ENCODE results near the gene MAP1S. TPM values are rescaled to one million over a fixed set of nuclear protein-coding genes. Genes with fewer than 3 reads are reported as not detected.

Gene MAP1S, protein sequence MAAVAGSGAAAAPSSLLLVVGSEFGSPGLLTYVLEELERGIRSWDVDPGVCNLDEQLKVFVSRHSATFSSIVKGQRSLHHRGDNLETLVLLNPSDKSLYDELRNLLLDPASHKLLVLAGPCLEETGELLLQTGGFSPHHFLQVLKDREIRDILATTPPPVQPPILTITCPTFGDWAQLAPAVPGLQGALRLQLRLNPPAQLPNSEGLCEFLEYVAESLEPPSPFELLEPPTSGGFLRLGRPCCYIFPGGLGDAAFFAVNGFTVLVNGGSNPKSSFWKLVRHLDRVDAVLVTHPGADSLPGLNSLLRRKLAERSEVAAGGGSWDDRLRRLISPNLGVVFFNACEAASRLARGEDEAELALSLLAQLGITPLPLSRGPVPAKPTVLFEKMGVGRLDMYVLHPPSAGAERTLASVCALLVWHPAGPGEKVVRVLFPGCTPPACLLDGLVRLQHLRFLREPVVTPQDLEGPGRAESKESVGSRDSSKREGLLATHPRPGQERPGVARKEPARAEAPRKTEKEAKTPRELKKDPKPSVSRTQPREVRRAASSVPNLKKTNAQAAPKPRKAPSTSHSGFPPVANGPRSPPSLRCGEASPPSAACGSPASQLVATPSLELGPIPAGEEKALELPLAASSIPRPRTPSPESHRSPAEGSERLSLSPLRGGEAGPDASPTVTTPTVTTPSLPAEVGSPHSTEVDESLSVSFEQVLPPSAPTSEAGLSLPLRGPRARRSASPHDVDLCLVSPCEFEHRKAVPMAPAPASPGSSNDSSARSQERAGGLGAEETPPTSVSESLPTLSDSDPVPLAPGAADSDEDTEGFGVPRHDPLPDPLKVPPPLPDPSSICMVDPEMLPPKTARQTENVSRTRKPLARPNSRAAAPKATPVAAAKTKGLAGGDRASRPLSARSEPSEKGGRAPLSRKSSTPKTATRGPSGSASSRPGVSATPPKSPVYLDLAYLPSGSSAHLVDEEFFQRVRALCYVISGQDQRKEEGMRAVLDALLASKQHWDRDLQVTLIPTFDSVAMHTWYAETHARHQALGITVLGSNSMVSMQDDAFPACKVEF
- total RNA-seq: 67.1 TPM
- long read RNA-seq, transcript MAP1S-201 (7 exons, 3,419 nt): major isoform, 16 of 65 reads
- long read RNA-seq, partial matches to known transcripts: 46 of 65 reads
- long read RNA-seq, other reads (novel, unspliced or antisense): 3 of 65 reads

DNA sequence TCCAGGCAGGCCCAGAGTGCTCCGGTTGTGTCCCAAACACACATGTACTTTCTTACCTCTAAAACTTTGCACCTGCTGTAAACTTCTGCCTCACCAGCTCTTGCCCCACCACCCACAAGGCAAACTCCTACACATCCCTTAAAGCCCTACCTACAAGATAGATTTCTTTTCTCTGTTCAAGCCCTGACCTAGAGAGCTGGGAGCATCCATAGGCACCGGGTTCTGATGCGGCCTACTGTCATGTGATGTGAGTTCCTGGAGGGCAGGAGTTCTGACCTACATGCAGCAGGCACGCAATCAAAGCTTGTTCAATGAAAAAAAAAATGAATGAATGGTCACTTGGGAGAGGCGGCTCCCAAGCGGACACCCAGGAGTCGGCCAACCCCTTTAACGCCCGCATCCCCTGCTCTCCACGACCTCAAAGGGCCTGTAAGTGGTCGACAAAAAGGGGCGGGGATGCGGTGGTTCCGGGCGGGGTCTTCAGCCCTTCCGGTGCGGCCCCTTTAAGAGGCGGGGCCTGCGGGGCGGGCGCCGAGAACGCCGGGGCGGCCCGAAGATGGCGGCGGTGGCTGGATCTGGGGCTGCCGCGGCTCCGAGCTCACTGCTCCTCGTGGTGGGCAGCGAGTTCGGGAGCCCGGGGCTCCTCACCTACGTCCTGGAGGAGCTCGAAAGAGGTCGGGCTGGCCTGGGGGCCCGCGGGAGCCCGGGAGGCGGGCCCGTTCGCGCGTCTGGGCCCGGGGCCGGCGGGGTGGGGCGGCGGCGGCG, at the start of gene MAP1S:
Gene MAP1S, plus strand, starts transcription at position 534 of the 765 bp plus-strand sequence. Its CDS starts 23 bp downstream, at position 557.
- H3K27ac ChIP-seq: peak within 1 kb of the TSS; percentile 82
- peaks cover 13% of the 10 kb centered on the region for H3K36me3 ChIP-seq
- ATAC-seq (peak; percentile 63 to 80), DNase-seq (peak; percentile 75)
- intact Hi-C loops (cut with DNase I): no loop called here
- TF ChIP-seq, protein P1, sequence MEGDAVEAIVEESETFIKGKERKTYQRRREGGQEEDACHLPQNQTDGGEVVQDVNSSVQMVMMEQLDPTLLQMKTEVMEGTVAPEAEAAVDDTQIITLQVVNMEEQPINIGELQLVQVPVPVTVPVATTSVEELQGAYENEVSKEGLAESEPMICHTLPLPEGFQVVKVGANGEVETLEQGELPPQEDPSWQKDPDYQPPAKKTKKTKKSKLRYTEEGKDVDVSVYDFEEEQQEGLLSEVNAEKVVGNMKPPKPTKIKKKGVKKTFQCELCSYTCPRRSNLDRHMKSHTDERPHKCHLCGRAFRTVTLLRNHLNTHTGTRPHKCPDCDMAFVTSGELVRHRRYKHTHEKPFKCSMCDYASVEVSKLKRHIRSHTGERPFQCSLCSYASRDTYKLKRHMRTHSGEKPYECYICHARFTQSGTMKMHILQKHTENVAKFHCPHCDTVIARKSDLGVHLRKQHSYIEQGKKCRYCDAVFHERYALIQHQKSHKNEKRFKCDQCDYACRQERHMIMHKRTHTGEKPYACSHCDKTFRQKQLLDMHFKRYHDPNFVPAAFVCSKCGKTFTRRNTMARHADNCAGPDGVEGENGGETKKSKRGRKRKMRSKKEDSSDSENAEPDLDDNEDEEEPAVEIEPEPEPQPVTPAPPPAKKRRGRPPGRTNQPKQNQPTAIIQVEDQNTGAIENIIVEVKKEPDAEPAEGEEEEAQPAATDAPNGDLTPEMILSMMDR (IDR thresholded peaks at IDR 0.05): no peak
- no peaks in the 10 kb centered on the region for H3K9me3 ChIP-seq
- H3K27me3 ChIP-seq (ENCODE audit: low read depth): no peaks in the 10 kb centered on the region
- peak within 1 kb of the TSS; percentile 94 for H3K4me3 ChIP-seq
- peaks cover 57% of the 10 kb centered on the region for H3K4me1 ChIP-seq

DNA sequence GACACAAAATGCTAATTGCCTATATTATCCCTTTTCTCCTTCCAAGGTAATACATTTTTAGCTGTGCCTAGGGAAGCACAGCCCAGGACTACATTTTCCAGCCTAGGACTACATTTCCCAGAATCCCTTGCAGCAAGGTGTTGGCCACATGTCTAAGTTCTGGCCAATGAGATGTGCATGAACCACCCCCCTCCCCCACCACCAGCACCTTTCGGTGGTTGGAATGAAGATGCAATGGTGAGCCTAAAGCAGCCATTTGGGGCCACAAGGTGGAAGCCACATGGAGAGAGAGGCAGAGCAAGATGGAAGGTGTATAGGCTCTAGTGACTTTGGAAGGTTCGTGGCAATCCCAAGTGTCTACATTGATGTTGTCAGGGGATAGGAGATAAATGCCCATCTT, 47.4 kb upstream of the MAP1S start:
- no peak for ATAC-seq
- TF ChIP-seq, protein P1 (IDR thresholded peaks at IDR 0.05): no peak
- no peaks in the 10 kb centered on the region for H3K27me3 ChIP-seq (ENCODE audit: low read depth)
- no peaks in the 10 kb centered on the region for H3K36me3 ChIP-seq
- intact Hi-C loops (cut with DNase I): no loop called here
- no peaks in the 10 kb centered on the region for H3K9me3 ChIP-seq
- DNase-seq: no peak
- no peak overlapping the region for H3K27ac ChIP-seq
- no peaks in the 10 kb centered on the region for H3K4me1 ChIP-seq
- H3K4me3 ChIP-seq: no peak overlapping the region

DNA sequence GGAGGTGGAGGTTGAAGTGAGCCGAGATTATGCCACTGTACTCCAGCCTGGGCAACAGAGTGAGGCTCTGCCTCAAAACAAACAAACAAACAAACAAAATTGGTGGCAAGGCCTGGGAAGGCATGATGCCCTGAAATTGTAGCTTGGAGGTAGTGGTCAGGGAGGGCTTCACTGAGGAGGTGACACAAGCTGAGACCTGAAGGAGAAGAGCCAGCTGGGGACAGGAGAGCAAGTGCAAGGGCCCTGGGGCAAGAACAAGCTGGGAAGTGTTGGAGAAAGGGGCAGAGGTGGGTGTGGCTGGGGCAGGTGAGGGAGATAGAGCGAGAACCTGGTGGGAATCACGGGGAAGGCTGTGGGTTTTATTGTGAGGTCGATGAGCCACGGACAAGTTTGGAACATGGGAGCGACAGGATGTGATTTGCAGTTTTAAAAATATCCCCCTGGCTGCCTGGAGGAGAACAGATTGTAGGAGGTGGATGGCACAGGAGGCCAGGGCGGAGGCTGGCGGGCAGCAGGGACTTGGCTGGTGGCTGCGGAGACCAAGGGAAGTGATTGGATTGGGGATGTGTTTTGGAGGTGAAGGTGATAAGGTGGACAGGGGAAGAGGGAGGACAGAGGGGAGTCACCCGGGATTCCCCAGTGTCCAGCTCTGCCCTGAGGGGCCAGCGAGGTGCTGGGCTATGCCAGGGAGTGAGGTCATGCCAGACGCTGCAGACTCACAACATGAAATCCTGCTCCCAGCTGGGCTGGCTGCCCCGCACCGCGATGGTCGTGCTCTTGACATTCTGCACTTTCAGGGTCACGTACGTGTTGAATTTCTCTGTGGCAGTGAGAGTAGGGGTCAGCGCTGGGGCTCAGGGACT, 45.1 kb upstream of the MAP1S start:
- Histone ChIP-seq H3K4me1 (no peaks in the 10 kb centered on the region), H3K27ac (no peak overlapping the region), H3K4me3 (no peak overlapping the region), H3K36me3 (no peaks in the 10 kb centered on the region), H3K9me3 (no peaks in the 10 kb centered on the region), H3K27me3 (ENCODE audit: low read depth) (peaks cover 3% of the 10 kb centered on the region)
- ATAC-seq (no peak), DNase-seq (no peak)
- TF ChIP-seq, protein P1 (IDR thresholded peaks at IDR 0.05): no peak
- intact Hi-C loops (cut with DNase I): no loop called here

DNA sequence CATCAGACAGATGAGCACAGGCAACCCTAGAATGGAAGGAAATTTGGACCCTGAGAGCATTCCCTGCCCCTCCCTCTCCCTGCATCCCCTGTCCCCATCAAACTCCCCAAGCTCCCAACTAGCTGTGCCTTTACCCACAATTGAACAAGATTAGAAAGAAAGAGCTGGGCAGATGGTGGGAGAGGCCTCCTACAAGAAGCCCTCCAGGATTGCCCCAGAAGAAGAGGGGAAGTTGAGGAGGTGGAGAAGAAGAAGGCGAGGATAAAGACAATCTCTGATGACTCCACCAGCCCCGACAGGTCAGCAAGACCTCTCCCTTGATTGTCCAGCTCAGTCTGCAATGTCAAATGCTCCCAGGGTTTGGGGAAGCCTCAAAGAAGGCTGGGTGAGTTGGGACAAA, 43.0 kb upstream of the MAP1S start:
- peaks cover 14% of the 10 kb centered on the region for H3K27me3 ChIP-seq (ENCODE audit: low read depth)
- DNase-seq: no peak
- ATAC-seq: no peak

More for the DNA sequence above, 43.0 kb upstream of the MAP1S start:
- TF ChIP-seq, protein P1 (IDR thresholded peaks at IDR 0.05): no peak
- intact Hi-C loops (cut with DNase I): no loop called here
- Histone ChIP-seq H3K4me1 (peaks cover 10% of the 10 kb centered on the region), H3K9me3 (no peaks in the 10 kb centered on the region), H3K36me3 (no peaks in the 10 kb centered on the region), H3K4me3 (no peak overlapping the region), H3K27ac (no peak overlapping the region)
